ENCODE data around the gene CD79A. TPM values are rescaled to one million over a fixed set of nuclear protein-coding genes. Genes with fewer than 3 reads are reported as not detected.

CD79A gene
- under 1 TPM; 0.52 to 0.97 TPM for total RNA-seq
- long read RNA-seq, donor 1 = 0 reads
- long read RNA-seq, donor 2 = 0 reads

DNA sequence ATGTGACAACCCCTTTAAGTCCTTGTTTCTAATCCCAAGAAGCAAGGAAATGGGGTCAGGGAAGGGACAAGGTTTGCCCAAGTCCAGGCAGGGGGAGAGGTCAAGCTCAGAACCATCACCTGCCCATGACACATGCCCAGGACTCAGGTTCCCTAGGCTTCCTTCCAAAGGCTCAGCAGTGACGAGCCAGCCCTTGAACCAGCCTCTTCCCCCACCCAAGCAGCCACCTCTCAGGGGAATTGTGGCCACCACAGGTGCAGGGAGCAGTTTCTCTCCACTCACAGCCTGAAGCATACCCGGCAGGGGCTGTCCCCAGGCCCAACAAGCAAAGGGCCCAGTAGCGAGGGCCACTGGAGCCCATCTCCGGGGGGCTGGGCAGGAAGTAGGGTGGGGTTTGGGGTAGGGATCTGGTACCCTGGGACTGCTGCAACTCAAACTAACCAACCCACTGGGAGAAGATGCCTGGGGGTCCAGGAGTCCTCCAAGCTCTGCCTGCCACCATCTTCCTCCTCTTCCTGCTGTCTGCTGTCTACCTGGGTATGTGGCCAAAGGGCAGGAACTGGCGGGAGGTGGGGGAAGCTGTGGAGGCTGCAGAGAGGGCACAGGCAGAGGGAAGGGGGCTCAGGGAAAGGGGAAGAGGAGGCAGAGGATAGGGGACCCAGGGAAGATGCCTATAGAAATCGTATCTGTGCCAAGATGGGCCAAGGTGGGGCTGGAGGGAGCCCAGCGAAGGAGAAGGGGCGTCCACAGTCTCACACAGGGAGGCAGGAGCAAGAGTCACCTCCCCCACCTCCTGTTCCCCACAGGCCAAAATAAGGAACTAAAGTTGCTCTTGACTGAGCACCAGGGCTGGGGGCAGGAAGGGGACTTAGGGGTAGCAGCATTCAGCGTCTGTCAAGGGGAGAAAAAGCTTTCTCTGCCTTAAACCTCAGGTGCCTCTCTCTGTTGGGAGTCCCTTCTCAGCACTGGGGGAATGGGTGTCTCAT is at the start of gene CD79A:
TSS of gene CD79A (plus strand) at position 433 of the 986 bp plus-strand sequence. CDS start at position 459, 26 bp downstream.
- intact Hi-C loops (cut with DNase I) = no loop called here
- DNase-seq (ENCODE audit: low spot score) = no peak

DNA sequence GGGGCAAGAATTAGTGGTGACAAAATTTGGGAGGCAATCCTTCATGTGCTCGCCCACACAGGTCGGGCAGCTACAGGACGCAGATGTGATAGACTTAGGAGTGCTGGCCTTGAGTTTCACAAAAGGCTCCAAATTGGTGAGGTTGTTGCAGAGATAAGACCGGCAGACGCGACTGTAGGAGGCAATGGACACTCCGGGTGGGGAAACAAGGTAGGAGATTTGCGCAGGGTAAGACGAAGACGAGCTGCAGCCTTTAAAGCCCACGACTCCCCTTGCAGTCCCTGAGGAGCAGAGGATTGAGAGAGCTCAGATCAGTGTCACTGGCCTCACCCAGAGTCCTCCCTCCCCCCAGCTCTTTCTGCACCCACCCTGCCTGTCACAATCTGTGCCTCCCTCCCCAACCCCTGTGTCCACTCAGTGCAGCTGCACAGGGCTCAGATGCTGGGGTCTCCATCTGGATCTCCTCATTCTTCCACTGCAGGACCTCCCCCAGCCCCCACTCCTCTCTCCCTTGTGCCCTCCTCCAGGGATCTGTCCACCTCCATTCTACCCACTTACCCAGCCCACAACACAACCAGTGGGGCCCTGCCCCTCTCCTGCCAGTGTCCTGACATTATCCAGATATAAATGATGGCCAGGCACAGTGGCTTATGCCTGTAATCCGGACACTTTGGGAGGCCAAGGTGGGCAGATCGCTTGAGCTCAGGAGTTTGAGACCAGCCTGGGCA is 38.9 kb upstream of the CD79A start:
- intact Hi-C loops (cut with DNase I) = no loop called here
- DNase-seq (ENCODE audit: low spot score) = no peak

DNA sequence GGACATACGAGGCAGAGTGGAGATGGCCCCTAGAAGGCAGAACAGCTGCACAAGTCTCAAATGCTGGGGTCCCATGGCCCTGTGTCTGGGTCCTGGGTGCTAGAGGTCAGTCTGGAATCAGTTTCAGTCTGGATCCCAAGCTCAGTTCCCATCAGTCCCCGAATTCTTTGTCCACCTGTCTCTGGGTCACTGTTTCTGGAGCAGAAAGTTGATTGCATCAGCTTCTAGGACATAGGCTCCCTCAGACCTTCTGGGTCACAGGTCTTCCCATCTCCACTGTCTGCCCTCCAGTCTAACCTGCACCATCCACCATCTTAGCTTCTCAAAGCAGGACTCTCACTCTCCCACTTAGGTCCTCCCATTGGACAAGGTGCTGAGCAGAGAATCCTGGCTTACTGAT is 37.9 kb upstream of the CD79A start:
- intact Hi-C loops (cut with DNase I) = no loop called here

DNA sequence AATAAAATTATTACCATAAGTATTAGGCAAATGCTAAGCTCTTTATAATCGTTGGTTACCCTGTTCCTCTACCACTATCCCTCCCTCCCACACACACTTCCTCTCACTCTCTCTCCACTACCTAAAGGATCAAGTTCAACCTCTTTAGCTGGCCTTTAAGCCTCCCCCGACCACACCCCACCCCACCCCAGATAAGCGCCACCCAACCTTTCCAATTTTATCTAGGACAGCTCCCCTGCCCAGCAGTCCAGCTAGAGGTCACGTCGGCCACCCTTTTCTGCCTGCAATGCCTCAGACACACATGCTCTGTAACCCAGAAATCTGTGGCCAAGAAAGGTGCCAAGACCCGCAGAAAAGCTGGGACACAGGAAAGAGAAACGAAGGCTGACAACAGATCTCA is 33.7 kb upstream of the CD79A start:
- intact Hi-C loops (cut with DNase I) = no loop called here
- DNase-seq (ENCODE audit: low spot score) = no peak

More for the DNA sequence above, 37.9 kb upstream of the CD79A start:
- DNase-seq (ENCODE audit: low spot score) = no peak

DNA sequence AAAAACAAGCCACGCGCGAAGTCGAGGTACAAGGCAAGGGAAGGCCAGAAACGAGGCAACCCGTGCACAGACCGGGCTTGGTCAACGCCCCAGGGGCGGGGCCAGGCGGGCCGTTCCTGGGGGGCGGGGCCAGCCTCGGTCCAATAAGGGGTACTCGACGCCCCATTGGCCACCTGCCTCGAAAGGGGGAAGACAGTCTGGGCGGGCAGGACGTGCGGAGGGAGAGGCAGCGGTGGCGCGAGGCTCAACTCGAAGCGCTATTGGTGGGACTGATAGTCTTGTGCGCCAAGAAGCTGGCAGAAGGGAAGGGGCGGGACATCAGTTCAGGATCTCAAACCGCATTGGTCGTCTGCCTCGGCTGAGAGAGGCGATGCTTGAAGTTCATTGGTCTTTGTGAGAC is 32.5 kb upstream of the CD79A start, which contains the start of gene LYPD4:
TSS of gene LYPD4 (minus strand) at position 83 of the 400 bp plus-strand sequence. CDS start 5,398 bp downstream, outside the sequence.
- intact Hi-C loops (cut with DNase I) = no loop called here

DNA sequence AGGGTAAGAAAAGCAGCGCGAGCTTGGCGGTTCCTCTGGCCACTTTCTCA is 32.3 kb upstream of the CD79A start, which contains the start of gene DMRTC2:
TSS of gene DMRTC2 (plus strand) at position 42 of the 50 bp plus-strand sequence. CDS start 2,387 bp downstream, outside the sequence.
- no peak for DNase-seq (ENCODE audit: low spot score)
- intact Hi-C loops (cut with DNase I) = no loop called here

More for the DNA sequence above, 32.5 kb upstream of the CD79A start, which contains the start of gene LYPD4:
- peak; percentile 76 for DNase-seq (ENCODE audit: low spot score)

DNA sequence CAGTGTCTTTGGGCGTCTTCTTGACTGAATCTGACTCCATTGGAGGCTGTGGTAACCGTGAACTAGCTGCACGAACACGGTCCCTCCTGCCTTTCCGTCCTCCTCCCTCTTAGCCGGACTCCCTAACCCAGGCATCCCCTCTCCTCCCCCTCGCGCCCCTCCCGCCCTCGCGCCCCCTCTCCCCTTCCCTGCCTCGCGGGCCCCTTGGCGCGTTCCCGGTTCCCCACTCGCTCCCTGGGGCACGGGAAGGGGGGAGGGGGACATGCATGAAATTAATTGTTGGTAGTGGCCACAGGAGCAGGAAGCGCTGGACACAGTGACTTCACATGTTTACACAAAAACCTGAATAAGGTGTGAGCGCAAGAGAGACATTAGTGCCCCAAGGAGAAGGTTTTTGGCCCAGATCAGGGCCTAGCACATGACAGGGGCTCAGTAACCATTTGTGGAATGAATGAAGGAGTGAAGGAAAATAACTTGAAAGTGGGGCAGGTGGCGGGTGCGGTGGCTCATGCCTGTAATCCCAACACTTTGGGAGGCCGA is 32.0 kb upstream of the CD79A start:
- DNase-seq (ENCODE audit: low spot score) = no peak
- intact Hi-C loops (cut with DNase I) = no loop called here

DNA sequence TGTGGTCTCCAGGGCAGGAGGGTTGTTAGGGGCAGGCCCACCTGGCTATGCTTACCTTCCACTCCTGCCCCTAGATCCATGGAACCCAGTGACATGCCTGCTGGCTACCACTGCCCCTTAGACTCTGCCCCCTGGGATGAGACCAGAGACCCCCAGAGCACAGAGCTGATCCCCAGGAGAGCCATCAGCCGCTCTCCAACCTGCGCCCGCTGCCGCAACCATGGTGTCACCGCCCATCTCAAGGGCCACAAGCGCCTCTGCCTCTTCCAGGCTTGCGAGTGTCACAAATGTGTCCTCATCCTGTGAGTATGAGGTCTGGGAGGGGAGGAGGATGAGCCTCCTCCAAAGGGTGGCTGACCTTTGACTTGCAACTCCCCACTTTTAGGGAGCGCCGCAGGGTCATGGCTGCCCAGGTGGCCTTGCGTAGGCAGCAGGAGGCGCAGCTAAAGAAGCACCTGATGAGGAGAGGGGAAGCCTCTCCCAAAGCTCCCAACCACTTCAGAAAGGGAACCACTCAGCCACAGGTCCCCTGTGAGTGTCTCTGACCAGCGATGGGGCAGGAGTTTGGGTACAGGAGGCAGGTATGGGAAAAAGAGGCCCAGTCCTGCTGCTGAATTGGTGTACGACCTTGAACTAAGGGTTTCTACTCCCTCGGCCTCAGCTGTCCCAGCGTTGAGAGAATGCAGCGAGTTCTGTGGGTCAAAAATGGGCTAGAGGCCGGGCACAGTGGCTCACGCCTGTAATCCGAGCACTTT is 29.6 kb upstream of the CD79A start:
- intact Hi-C loops (cut with DNase I) = no loop called here
- DNase-seq (ENCODE audit: low spot score) = peak; percentile 37

DNA sequence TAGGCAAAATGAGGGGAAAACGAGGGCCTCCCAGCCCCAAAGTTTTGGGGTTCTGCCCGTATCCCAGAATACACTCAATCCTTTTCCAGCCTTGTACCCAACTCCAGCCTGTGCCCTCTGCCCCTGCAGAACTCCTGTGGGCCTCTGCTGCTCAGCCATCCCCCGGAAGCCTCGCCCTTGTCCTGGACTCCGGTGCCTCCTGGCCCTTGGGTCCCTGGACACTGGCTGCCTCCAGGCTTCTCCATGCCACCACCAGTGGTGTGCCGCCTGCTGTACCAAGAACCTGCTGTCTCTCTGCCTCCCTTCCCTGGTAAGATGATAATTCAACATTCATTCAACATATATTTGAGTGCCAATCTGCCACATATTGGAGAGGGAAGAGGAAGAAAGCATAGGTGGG is 28.4 kb upstream of the CD79A start:
- intact Hi-C loops (cut with DNase I) = no loop called here
- DNase-seq (ENCODE audit: low spot score) = peak; percentile 64

DNA sequence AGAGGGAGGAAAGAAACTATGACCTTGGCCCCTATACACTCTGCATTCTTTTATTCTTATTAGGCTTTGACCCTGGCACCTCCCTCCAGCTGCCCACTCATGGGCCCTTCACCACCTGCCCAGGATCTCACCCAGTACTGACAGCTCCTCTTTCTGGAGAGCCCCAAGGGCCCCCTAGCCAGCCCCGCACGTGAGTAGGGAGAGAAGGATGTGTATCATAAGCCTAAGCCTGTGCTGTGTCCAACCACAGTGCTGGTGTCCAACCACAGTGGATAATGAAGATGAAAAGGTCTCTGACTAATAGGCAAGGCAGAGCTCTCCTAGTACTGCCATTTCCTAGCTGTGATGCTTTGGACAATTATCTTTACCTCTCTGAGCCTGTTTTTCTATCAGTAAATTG is 28.0 kb upstream of the CD79A start:
- intact Hi-C loops (cut with DNase I) = no loop called here
- peak; percentile 23 for DNase-seq (ENCODE audit: low spot score)

DNA sequence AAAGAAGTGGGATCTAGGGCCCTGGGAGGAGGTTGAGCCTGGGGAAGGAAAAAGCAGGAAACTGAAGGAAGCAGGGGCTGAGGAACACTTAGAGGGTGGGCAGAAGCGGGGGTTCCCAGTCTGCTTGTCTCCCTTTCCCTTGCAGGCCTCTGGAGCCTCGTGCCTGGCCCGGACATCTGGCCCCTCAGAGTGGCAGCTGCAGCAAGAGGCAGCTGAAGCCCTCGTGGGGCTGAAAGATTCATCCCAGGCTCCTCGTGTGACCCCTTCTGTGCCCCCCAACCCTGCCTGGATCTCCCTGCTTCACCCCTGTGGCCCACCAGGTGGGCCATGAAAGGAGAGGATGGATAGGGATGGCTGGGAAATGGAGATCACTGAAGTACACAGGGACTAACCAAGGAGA is 26.7 kb upstream of the CD79A start:
- intact Hi-C loops (cut with DNase I) = no loop called here
- DNase-seq (ENCODE audit: low spot score) = peak; percentile 34

DNA sequence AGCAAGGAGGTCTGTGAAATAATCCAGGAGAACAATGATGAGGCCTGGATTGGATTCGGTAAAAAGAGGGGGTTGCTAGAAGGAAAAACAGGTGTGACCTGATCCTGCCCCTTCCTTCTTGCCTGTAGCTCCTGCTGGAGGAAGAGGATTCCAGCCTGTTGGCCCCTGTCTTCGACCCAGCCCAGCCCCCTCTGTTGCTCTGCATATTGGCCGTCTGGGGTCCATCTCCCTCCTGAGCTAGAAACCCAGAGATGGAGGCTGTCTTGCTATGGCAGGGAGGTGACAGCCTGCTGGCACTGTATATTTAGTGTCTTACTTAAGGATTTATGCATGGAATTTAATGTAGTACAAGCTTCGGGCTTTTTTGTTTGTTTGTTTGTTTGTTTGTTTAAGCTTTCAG is 25.6 kb upstream of the CD79A start:
- peak; percentile 34 for DNase-seq (ENCODE audit: low spot score)
- intact Hi-C loops (cut with DNase I) = no loop called here

DNA sequence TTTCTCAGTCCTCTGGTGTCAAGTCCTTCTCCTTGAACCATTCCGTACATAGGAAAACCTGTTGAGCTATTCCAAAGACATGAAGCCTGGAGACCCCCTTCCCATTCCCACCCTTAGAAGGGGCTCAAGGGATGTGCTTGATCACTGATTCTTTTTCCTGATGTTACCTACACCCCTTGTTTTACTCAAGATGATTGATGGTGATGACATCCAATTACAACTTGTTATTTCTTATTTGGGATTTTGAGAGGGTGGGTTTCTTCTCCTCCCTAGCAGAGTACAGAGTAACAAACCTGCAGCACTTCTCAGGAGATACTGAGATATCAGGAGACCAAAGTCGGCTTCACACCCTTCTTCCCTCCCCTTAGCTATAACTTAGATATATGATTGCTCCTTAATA is 23.7 kb upstream of the CD79A start:
- intact Hi-C loops (cut with DNase I) = no loop called here
- no peak for DNase-seq (ENCODE audit: low spot score)

DNA sequence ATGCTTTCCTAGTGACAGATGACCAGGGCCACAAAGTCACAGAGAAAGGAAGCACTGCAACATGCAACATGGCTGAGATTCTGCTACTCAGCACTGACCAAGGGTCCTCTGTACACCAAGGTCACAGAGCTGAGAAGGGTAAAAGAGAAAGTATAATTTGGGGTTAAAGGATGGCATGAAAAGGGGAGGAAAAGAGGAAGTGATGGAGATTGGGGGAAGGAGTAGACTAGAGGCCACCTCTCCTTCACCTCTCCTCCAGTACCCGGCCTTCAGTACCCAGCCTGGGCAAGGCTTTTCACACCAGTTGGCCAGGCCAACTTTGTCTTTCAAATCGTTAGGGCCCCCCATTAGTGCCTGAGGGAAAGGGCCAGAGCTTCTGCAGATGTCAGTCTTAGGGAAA is 23.3 kb upstream of the CD79A start:
- peak; percentile 49 for DNase-seq (ENCODE audit: low spot score)
- intact Hi-C loops (cut with DNase I) = no loop called here

DNA sequence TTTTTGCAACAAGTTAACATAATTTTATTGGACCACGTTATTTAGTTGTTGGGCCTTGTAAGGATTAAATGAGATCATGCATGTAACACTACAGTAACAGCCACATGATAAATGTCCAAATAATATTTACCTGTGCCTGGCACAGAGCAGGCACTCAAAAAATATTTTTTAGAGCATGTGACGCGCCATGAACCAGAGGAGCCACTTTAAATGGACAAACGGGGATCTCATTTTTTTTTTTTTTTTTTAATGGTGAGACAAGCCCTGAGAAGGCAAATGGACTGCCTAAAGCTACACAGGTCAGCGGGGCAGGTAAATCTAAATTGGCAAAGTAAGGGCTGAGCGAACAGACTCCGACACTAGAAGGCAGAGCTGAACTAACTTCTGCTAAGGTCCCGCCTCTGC is 17.9 kb upstream of the CD79A start:
- intact Hi-C loops (cut with DNase I) = no loop called here
- no peak for DNase-seq (ENCODE audit: low spot score)

DNA sequence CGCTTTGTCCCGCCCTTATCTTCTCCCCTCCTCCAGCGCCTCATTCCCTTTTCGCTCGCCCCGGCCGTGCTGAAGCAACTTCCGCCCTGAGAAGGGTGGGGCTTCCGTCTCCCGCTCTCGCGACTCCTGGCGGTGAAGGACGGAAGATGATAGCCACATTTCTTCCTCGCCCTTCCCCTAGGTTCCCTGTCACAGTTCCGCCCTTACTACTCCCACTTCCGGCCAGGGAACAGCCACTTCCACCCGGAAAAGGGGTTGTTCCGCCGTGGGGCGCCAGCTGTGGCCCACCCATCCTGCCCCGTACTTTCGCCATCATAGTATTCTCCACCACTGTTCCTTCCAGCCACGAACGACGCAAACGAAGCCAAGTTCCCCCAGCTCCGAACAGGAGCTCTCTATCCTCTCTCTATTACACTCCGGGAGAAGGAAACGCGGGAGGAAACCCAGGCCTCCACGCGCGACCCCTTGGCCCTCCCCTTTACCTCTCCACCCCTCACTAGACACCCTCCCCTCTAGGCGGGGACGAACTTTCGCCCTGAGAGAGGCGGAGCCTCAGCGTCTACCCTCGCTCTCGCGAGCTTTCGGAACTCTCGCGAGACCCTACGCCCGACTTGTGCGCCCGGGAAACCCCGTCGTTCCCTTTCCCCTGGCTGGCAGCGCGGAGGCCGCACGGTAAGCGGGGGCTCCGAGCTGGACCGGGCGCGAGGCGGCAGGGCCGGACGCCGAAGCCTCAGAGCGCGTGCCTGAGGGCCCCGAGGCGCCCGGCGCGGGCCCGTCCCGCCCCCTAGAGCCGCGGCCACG is 17.3 kb upstream of the CD79A start, which contains the start of gene RPS19:
TSS of gene RPS19 (plus strand) at position 638 of the 801 bp plus-strand sequence. CDS start 520 bp downstream, outside the sequence.
- peak; percentile 100 for DNase-seq (ENCODE audit: low spot score)
- intact Hi-C loops (cut with DNase I) = no loop called here

DNA sequence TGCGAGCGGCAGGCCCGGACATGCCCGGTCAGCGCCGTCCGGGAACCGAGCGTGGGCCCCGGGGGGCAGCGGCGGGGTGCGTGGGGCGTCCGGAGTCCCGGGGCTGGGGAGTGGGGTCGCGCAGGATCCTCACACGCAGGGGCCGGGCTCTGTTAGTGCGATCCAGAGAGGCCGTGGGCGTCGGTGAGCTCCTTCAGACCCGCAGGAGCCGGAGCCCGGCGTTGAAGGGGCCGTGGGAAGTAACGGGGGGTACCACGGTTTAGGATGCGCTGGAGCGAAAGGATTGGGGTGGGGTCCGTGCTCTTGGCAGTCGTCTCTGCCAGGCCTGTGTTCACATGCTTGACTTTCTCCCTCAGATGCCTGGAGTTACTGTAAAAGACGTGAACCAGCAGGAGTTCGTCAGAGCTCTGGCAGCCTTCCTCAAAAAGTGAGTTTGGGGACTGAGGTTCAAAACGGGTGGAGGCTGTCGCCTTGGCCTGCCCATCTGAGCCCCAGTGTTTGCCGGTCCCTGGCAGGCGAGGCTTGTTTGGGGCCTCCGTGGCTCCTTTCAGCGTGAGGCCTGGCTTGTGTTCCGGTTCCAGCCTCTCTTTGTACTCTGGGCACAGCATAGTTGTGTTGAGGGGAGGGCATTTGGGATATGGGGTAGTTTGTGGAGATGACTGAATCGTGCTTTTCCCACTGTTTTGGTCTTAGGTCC is 16.5 kb upstream of the CD79A start:
- no peak for DNase-seq (ENCODE audit: low spot score)
- intact Hi-C loops (cut with DNase I) = no loop called here

DNA sequence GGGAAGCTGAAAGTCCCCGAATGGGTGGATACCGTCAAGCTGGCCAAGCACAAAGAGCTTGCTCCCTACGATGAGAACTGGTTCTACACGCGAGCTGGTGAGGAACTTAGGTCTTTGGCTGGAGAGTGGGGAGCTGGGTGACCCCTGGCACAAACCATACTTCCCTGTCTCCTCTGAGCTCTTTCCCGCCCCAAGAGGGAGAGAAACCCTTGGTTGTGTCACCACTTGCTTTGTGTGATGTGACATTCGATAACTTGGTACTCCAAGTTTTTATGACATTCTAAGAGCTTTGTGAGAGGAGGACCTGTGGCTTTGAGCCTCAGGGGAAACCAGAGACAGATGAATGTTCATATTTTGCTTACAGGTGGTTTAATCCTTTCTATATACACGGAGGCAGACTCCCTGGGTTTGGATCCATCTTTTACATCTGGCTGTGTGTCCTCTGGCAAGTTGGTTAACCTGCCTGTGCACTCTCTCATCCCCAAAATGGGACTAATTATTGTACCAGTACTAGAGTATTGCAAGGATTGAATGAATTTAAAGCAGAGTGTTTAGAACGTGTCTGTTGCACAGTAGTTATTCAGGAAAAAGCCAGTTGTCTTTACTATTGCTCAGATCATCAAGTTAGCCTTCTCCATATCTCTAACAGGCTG is 15.8 kb upstream of the CD79A start:
- DNase-seq (ENCODE audit: low spot score) = no peak
- intact Hi-C loops (cut with DNase I) = no loop called here

Measured in posterior vena cava (tissue), 2 donors.